ENCODE data around the gene PPEF2.
"Not testable (repeated sequence)": the region's sequence is repeated elsewhere in the genome, so short reads cannot be mapped to it uniquely, and the experiment has no call there.

GRCh38 chr4:75924916-75925315 is 22.7 kb upstream of the PPEF2 start:
- TF ChIP-seq POLR2A (IDR thresholded peaks at IDR 0.05; ENCODE audit: low read length); GATA1 (IDR thresholded peaks at IDR 0.05; ENCODE audit: low read depth, low read length): not testable (repeated sequence)
